Naive thymus-derived CD4-positive, alpha-beta T cell (primary cell): Measurements from ENCODE around the gene RBMS3. TPM values are rescaled to one million over a fixed set of nuclear protein-coding genes. Genes with fewer than 3 reads are reported as not detected.

Experiments
- ATAC-seq: fragments of 150-1000 bp; cut with Tn5 transposase; 2 replicates; pipeline ENCODE4 v1.10.0; 2021; ENCODE audit warnings: mild to moderate bottlenecking, moderate library complexity
- CTCF ChIA-PET: fragments of 350-600 bp; sonication (Branson Sonifier 250); formaldehyde crosslinking; loops from one replicate; lab custom pipeline; 2021; ENCODE audit warnings: antibody characterized with exemption; lab: Charles Lee
- POLR2A ChIA-PET: fragments of 350-600 bp; sonication (Branson Sonifier 250); formaldehyde crosslinking; loops from one replicate; lab custom pipeline; 2021; ENCODE audit warnings: antibody characterized with exemption, inconsistent platforms; lab: Charles Lee
- DNase-seq, 9 donors: peaks; one replicate each; pipeline versions ENCODE4 v3.0.0 to v3.0.0-alpha.2; 2020 to 2022; ENCODE audit warnings: mixed read lengths in 1 of 9
- H3K27ac ChIP-seq: one replicate; pipeline ENCODE4 v1.7.0; 2013; ENCODE audit warnings: mild to moderate bottlenecking, low read depth, low read length, moderate library complexity
- H3K27me3 ChIP-seq, 2 donors: one replicate each; pipeline ENCODE4 v1.7.0; 2013; ENCODE audit warnings: low read length in 2 of 2, mild to moderate bottlenecking in 2 of 2, moderate library complexity in 2 of 2; ENCODE audit not compliant: control insufficient read depth in 2 of 2, insufficient read depth in 2 of 2
- H3K36me3 ChIP-seq, 3 experiments: 1 replicate in 2 of 3; 2 replicates in 1 of 3; pipeline ENCODE4 v1.7.0; 2013; ENCODE audit warnings: low read length in 3 of 3, mild to moderate bottlenecking in 3 of 3, moderate library complexity in 1 of 3; ENCODE audit not compliant: insufficient read depth in 3 of 3, control insufficient read depth in 2 of 3
- H3K4me1 ChIP-seq, 2 donors: one replicate each; pipeline ENCODE4 v1.7.0; 2013; ENCODE audit warnings: low read length in 2 of 2, mild to moderate bottlenecking in 2 of 2, moderate library complexity in 1 of 2; ENCODE audit not compliant: control insufficient read depth in 2 of 2, insufficient read depth in 2 of 2
- H3K4me3 ChIP-seq: 2 replicates; pipeline ENCODE4 v1.7.0; 2013; ENCODE audit warnings: mild to moderate bottlenecking, low read length
- H3K9me3 ChIP-seq, 3 experiments: 1 replicate in 2 of 3; 2 replicates in 1 of 3; pipeline ENCODE4 v1.7.0; 2013; ENCODE audit warnings: low read length in 3 of 3; ENCODE audit not compliant: control insufficient read depth in 2 of 3
- H3K27ac Mint-ChIP-seq, 9 donors: one replicate each; pipeline ENCODE4 v1.8.0; 2020 to 2022; ENCODE audit warnings: mixed read lengths in 9 of 9, mild to moderate bottlenecking in 8 of 9, moderate library complexity in 5 of 9, inconsistent platforms in 2 of 9
- H3K27me3 Mint-ChIP-seq, 5 donors: one replicate each; pipeline ENCODE4 v1.8.0; 2021 to 2022; ENCODE audit warnings: mixed read lengths in 5 of 5, mild to moderate bottlenecking in 1 of 5
- H3K36me3 Mint-ChIP-seq, 5 donors: one replicate each; pipeline ENCODE4 v1.8.0; 2020 to 2022; ENCODE audit warnings: mixed read lengths in 5 of 5, mild to moderate bottlenecking in 3 of 5, inconsistent platforms in 1 of 5
- H3K4me1 Mint-ChIP-seq, 7 donors: one replicate each; pipeline ENCODE4 v1.8.0; 2020 to 2022; ENCODE audit warnings: mixed read lengths in 7 of 7, mild to moderate bottlenecking in 3 of 7, inconsistent platforms in 1 of 7
- H3K4me3 Mint-ChIP-seq, 10 donors: one replicate each; pipeline ENCODE4 v1.8.0; 2020 to 2022; ENCODE audit warnings: mild to moderate bottlenecking in 10 of 10, mixed read lengths in 10 of 10, moderate library complexity in 6 of 10, inconsistent platforms in 2 of 10
- H3K9me3 Mint-ChIP-seq, 11 donors: one replicate each; pipeline ENCODE4 v1.8.0; 2020 to 2022; ENCODE audit warnings: mixed read lengths in 11 of 11, mild to moderate bottlenecking in 4 of 11, inconsistent platforms in 1 of 11, moderate library complexity in 1 of 11
- intact Hi-C, 2 donors: fragments of 100-400 bp; cut with micrococcal nuclease; formaldehyde crosslinking; loops; one replicate each; pipeline ENCODE4 v1.15.1; 2023
- polyA plus RNA-seq, 2 donors: library from polyadenylated mRNA; unstranded; fragments of 300-500 nt; fragmentation: Illumina TruSeq; gene quantifications; one replicate each; pipeline ENCODE4 v1.2.3, GENCODE V29; 2021
- total RNA-seq, 6 experiments: library from RNA in 5 of 6; stranded (reverse) in 5 of 6; gene quantifications; 1 replicate in 5 of 6; 2 replicates in 1 of 6; pipeline ENCODE4 v1.2.3 and lab custom pipeline; 2021 to 2026

The RBMS3 gene
- total and polyA plus RNA-seq, 7 experiments from 2014 or later = 0.15 to 4.9 (median 0.49) TPM

DNA sequence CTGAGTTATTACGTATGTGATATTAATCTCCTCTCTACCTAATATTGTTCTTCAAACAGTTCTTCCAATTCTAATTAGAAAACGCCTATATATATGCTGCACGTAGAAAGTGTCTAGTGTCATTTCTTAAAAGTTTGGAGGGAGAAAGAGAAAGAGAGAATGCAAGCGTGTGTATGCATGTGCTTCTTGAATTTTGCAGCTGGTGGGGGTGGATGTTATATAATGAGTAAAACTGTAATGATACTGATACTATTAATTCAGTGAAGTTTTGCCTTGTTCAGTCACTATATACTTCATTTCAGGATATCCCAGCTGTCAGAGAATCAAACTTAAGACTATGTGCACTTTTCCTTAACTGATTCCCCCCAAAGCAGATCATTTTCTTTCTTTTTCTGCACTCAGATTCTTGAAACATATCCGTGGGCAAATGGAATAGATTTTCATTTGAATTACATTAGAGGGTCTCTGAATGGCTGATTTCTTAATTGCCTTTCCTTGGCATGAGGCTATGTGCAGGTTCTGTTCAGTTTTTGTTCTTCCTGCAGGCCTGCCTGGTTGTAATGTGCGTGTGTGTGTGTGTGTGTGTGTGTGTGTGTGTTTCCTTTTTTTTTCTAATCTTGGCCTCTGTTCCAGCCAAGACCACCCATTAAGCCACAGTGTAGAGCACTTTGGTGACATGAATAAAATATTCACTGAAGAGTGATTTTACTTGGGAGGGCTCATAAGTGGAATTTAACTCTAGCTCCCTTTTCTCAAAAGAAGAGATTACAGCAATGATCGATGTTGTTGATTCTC, 617.5 kb downstream of the RBMS3 start:
- intact Hi-C loops = no loop called here
- CTCF ChIA-PET = no interaction called here
- no peak for DNase-seq
- ATAC-seq = no peak
- no peaks in the 10 kb centered on the region for H3K36me3 Mint-ChIP-seq
- no peaks in the 10 kb centered on the region for H3K4me1 ChIP-seq
- peaks cover 0 to 2% (median 0%) of the 10 kb centered on the region in 11 donors for H3K9me3 Mint-ChIP-seq
- H3K9me3 ChIP-seq = no peaks in the 10 kb centered on the region
- H3K27me3 Mint-ChIP-seq = peaks cover 0 to 20% (median 8%) of the 10 kb centered on the region in 5 donors
- no peaks in the 10 kb centered on the region for H3K27me3 ChIP-seq
- H3K27ac Mint-ChIP-seq = no peak overlapping the region
- H3K4me1 Mint-ChIP-seq = no peaks in the 10 kb centered on the region
- no peak overlapping the region for H3K4me3 Mint-ChIP-seq
- H3K4me3 ChIP-seq = no peak overlapping the region
- POLR2A ChIA-PET = no interaction called here
- no peaks in the 10 kb centered on the region for H3K36me3 ChIP-seq
- H3K27ac ChIP-seq = no peak overlapping the region

- no peaks in the 10 kb centered on the region for H3K36me3 ChIP-seq
- peaks cover 0 to 20% (median 8%) of the 10 kb centered on the region in 5 donors for H3K27me3 Mint-ChIP-seq
- ATAC-seq (no peak), DNase-seq (no peak)
- H3K9me3 ChIP-seq = no peaks in the 10 kb centered on the region
- H3K36me3 Mint-ChIP-seq = no peaks in the 10 kb centered on the region
- ChIA-PET CTCF (no interaction called here), POLR2A (no interaction called here)
- no peaks in the 10 kb centered on the region for H3K4me1 ChIP-seq
- no peak overlapping the region for H3K4me3 ChIP-seq
- no peak overlapping the region for H3K27ac Mint-ChIP-seq
- intact Hi-C loops = no loop called here
- H3K27me3 ChIP-seq = no peaks in the 10 kb centered on the region
- no peaks in the 10 kb centered on the region for H3K4me1 Mint-ChIP-seq
- no peak overlapping the region for H3K27ac ChIP-seq
- no peak overlapping the region for H3K4me3 Mint-ChIP-seq
- H3K9me3 Mint-ChIP-seq = peaks cover 0 to under 1% (median 0%) of the 10 kb centered on the region in 11 donors
Observed at GRCh38 chr3:29899021-29899420, 618.1 kb downstream of the RBMS3 start.

GRCh38 chr3:29901097-29901496, 620.2 kb downstream of the RBMS3 start:
- no peaks in the 10 kb centered on the region for H3K27me3 ChIP-seq
- Mint-ChIP-seq H3K27ac (no peak overlapping the region), H3K36me3 (no peaks in the 10 kb centered on the region), H3K9me3 (no peaks in the 10 kb centered on the region), H3K27me3 (peaks cover 0 to 20% (median 8%) of the 10 kb centered on the region in 5 donors), H3K4me1 (no peaks in the 10 kb centered on the region), H3K4me3 (no peak overlapping the region)
- DNase-seq (no peak), ATAC-seq (no peak)
- ChIA-PET POLR2A (no interaction called here), CTCF (no interaction called here)
- H3K4me3 ChIP-seq = no peak overlapping the region
- H3K27ac ChIP-seq = no peak overlapping the region
- no peaks in the 10 kb centered on the region for H3K4me1 ChIP-seq
- H3K9me3 ChIP-seq = no peaks in the 10 kb centered on the region
- H3K36me3 ChIP-seq = no peaks in the 10 kb centered on the region
- intact Hi-C loops = no loop called here

DNA sequence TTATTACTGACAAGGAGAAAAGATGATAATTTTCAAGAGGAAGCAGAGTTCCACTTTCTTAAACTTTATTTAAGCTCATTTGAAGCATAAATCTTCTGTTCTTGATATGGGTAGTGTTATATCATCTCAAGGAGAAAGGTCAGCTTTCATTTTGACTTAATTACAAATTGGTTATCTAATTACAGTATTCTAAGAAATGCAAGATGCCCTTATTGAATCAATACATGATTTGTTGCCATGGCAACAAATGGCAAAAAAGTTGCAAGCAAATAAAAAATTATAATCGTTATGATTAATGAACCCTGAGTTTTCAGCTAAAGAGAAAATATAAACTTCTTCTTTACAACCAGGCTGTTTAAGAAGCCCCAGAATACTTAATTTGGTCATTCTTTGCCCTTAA, 622.7 kb downstream of the RBMS3 start:
- H3K27ac Mint-ChIP-seq = no peak overlapping the region
- no peaks in the 10 kb centered on the region for H3K4me1 Mint-ChIP-seq
- POLR2A ChIA-PET = no interaction called here
- no peak overlapping the region for H3K27ac ChIP-seq
- H3K36me3 Mint-ChIP-seq = no peaks in the 10 kb centered on the region
- no peaks in the 10 kb centered on the region for H3K4me1 ChIP-seq
- DNase-seq (no peak), ATAC-seq (no peak)
- intact Hi-C loops = no loop called here
- no peaks in the 10 kb centered on the region for H3K36me3 ChIP-seq
- H3K27me3 Mint-ChIP-seq = peaks cover 0 to 11% (median 2%) of the 10 kb centered on the region in 5 donors
- H3K9me3 ChIP-seq = no peaks in the 10 kb centered on the region
- CTCF ChIA-PET = no interaction called here
- H3K4me3 ChIP-seq = no peak overlapping the region
- H3K27me3 ChIP-seq = no peaks in the 10 kb centered on the region
- H3K9me3 Mint-ChIP-seq = no peaks in the 10 kb centered on the region
- no peak overlapping the region for H3K4me3 Mint-ChIP-seq

GRCh38 chr3:29906906-29907305, 626.0 kb downstream of the RBMS3 start:
- Histone ChIP-seq H3K36me3 (no peaks in the 10 kb centered on the region), H3K4me1 (no peaks in the 10 kb centered on the region), H3K27ac (no peak overlapping the region), H3K27me3 (no peaks in the 10 kb centered on the region), H3K9me3 (no peaks in the 10 kb centered on the region), H3K4me3 (no peak overlapping the region)
- Mint-ChIP-seq H3K36me3 (no peaks in the 10 kb centered on the region), H3K4me1 (no peaks in the 10 kb centered on the region), H3K27ac (no peak overlapping the region), H3K9me3 (no peaks in the 10 kb centered on the region), H3K27me3 (peaks cover 0 to 12% (median 9%) of the 10 kb centered on the region in 5 donors), H3K4me3 (no peak overlapping the region)
- ATAC-seq (no peak), DNase-seq (no peak)
- intact Hi-C loops = no loop called here
- CTCF ChIA-PET = no interaction called here
- POLR2A ChIA-PET = no interaction called here

GRCh38 chr3:29912600-29913288, 631.9 kb downstream of the RBMS3 start:
- no peak overlapping the region for H3K27ac ChIP-seq
- no peaks in the 10 kb centered on the region for H3K9me3 ChIP-seq
- no peak overlapping the region for H3K27ac Mint-ChIP-seq
- ChIA-PET CTCF (no interaction called here), POLR2A (no interaction called here)
- intact Hi-C loops = no loop called here
- no peaks in the 10 kb centered on the region for H3K4me1 ChIP-seq
- no peaks in the 10 kb centered on the region for H3K4me1 Mint-ChIP-seq
- DNase-seq = no peak
- no peaks in the 10 kb centered on the region for H3K36me3 ChIP-seq
- ATAC-seq = no peak
- no peak overlapping the region for H3K4me3 ChIP-seq
- H3K9me3 Mint-ChIP-seq = no peaks in the 10 kb centered on the region
- no peak overlapping the region for H3K4me3 Mint-ChIP-seq
- H3K27me3 Mint-ChIP-seq = peaks cover 0 to 23% (median 14%) of the 10 kb centered on the region in 5 donors
- no peaks in the 10 kb centered on the region for H3K36me3 Mint-ChIP-seq
- no peaks in the 10 kb centered on the region for H3K27me3 ChIP-seq
